Measurements from ENCODE around the gene U2SURP. TPM values are rescaled to one million over a fixed set of nuclear protein-coding genes. Genes with fewer than 3 reads are reported as not detected.

Gene U2SURP
- total RNA-seq, 2 donors from 2014 or later, result 139 to 160 TPM

DNA sequence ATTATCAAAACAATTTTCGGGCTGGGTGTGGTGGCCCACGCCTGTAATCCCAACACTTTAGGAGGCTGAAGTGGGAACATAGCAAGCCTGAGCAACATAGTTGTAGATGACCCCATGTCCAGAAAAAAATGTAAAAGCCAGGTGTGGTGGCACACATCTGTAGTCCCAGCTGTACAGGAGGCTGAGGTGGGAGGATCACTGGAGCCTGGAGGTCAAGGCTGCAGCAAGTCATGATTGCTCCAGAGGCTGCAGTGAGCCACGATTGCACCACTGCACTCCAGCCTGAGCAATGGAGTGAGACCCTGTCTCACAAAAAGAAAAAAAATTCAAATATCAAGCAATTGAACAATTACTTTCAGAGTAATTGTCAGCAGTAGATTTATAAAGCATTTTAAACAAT lies 29.9 kb upstream of the U2SURP start:
- 92 to 94% methylated on average over 2 to 3 of the region's 3 CpGs for WGBS, 2 experiments (ENCODE audit: insufficient coverage in 1 of 2, insufficient read length in 1 of 2)
- no peak overlapping the region for H3K4me3 Mint-ChIP-seq
- no peaks in the 10 kb centered on the region for H3K9me3 Mint-ChIP-seq
- H3K4me3 ChIP-seq (ENCODE audit: low read length), result no peak overlapping the region
- no peaks in the 10 kb centered on the region for H3K27me3 ChIP-seq (ENCODE audit: control insufficient read depth, insufficient read depth, low read length, poor library complexity, severe bottlenecking)
- TF ChIP-seq, protein P1, sequence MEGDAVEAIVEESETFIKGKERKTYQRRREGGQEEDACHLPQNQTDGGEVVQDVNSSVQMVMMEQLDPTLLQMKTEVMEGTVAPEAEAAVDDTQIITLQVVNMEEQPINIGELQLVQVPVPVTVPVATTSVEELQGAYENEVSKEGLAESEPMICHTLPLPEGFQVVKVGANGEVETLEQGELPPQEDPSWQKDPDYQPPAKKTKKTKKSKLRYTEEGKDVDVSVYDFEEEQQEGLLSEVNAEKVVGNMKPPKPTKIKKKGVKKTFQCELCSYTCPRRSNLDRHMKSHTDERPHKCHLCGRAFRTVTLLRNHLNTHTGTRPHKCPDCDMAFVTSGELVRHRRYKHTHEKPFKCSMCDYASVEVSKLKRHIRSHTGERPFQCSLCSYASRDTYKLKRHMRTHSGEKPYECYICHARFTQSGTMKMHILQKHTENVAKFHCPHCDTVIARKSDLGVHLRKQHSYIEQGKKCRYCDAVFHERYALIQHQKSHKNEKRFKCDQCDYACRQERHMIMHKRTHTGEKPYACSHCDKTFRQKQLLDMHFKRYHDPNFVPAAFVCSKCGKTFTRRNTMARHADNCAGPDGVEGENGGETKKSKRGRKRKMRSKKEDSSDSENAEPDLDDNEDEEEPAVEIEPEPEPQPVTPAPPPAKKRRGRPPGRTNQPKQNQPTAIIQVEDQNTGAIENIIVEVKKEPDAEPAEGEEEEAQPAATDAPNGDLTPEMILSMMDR (conservative IDR thresholded peaks at IDR 0.05), result no peak
- H3K9me3 ChIP-seq (ENCODE audit: control insufficient read depth, low read length), result no peaks in the 10 kb centered on the region
- H3K36me3 ChIP-seq (ENCODE audit: control insufficient read depth, insufficient read depth, low read length), result no peaks in the 10 kb centered on the region
- no peak overlapping the region for H3K27ac Mint-ChIP-seq
- no peak for DNase-seq
- no peak overlapping the region for H3K27ac ChIP-seq (ENCODE audit: low read depth, low read length)
- H3K27me3 Mint-ChIP-seq (ENCODE audit: insufficient read depth), result peaks cover 4% of the 10 kb centered on the region
- peaks cover 23% of the 10 kb centered on the region for H3K4me1 Mint-ChIP-seq
- H3K36me3 Mint-ChIP-seq (ENCODE audit: low read depth), result no peaks in the 10 kb centered on the region
- H3K9ac ChIP-seq (ENCODE audit: extremely low read depth, low read length, poor library complexity, severe bottlenecking), result no peak overlapping the region
- peaks cover 10% of the 10 kb centered on the region for H3K4me1 ChIP-seq (ENCODE audit: control insufficient read depth, insufficient read depth, low read length)

DNA sequence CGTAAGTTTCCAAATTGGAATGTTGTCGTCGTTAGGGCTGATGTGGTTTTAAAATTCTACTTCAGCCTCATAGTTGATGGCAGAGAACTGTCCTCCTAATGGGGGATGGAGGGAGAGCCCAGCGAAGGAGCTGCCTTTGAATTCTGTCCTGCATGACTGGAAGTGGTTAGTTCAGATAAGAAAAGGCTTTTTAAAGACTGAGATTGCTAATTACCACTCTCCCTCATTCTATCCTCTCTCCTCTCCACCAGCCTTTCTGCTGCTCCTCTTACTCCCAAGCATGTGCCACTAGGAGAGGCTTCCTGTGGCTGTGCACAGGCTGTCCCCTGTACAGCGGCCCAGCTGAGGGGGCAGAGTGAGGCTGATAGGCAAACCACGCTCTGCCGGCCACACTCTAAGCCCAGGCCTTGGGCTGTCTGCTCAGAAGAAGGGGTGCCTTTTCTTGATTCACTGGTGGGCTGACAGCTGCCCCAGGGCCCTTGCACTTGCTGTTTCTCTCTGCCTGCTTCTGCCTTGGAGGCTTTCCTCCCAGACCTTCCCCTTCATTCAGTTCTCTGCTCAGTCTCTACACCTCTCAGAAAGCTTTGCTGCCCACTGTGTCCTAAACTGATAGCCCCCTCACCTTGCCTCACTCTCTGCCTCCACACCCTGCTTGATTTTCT lies 29.1 kb upstream of the U2SURP start:
- 83 to 84% methylated on average over 4 to 7 of the region's 7 CpGs for WGBS, 2 experiments (ENCODE audit: insufficient coverage in 1 of 2, insufficient read length in 1 of 2)
- no peak overlapping the region for H3K4me3 Mint-ChIP-seq
- H3K27ac Mint-ChIP-seq, result no peak overlapping the region
- Histone ChIP-seq H3K9ac (ENCODE audit: extremely low read depth, low read length, poor library complexity, severe bottlenecking) (no peak overlapping the region), H3K27me3 (ENCODE audit: control insufficient read depth, insufficient read depth, low read length, poor library complexity, severe bottlenecking) (no peaks in the 10 kb centered on the region), H3K27ac (ENCODE audit: low read depth, low read length) (no peak overlapping the region), H3K4me1 (ENCODE audit: control insufficient read depth, insufficient read depth, low read length) (peaks cover 10% of the 10 kb centered on the region), H3K9me3 (ENCODE audit: control insufficient read depth, low read length) (no peaks in the 10 kb centered on the region), H3K36me3 (ENCODE audit: control insufficient read depth, insufficient read depth, low read length) (no peaks in the 10 kb centered on the region), H3K4me3 (ENCODE audit: low read length) (no peak overlapping the region)
- DNase-seq, result no peak
- no peaks in the 10 kb centered on the region for H3K36me3 Mint-ChIP-seq (ENCODE audit: low read depth)
- H3K4me1 Mint-ChIP-seq, result peaks cover 23% of the 10 kb centered on the region
- no peaks in the 10 kb centered on the region for H3K9me3 Mint-ChIP-seq
- TF ChIP-seq, protein P1 (conservative IDR thresholded peaks at IDR 0.05), result no peak
- no peaks in the 10 kb centered on the region for H3K27me3 Mint-ChIP-seq (ENCODE audit: insufficient read depth)

DNA sequence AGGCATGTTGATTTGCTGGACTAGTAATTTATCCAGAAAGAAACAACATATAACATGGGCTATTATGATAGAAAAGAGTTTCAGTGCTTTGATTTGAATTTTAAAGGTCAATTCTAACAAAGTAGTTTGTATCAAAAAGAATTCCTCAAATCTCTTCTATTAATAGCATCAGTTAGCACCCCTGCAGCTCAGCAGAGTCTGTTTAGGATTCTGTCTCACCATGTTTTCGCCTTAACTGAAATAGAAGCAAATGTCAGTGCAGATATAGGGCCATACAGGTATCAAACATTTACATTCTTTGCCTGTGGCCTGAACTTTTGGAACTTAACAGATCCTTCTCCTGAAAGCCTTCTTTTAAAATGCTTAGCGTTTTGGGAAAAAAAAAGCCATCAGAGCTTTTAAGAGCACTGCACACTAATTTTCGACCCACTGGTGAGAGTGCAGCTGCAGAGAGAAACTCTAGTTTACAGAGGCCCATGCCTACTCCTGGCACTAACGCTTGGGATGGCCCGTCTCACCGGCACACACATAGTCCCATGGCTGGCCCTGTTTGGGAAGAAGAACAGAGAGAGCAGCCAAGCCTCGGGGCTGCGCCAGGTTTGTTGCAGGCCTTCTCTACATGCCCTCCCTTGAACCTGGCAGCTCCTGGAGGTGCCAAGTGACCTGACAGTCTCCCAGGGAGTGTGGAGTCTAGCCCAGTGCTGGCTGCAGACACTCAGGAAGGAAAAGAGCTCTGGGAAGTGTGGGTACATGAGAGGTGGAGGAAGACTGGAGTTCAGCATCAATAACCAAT lies 28.0 kb upstream of the U2SURP start:
- no peak overlapping the region for H3K27ac Mint-ChIP-seq
- Histone ChIP-seq H3K27ac (ENCODE audit: low read depth, low read length) (no peak overlapping the region), H3K4me1 (ENCODE audit: control insufficient read depth, insufficient read depth, low read length) (peaks cover 8% of the 10 kb centered on the region), H3K27me3 (ENCODE audit: control insufficient read depth, insufficient read depth, low read length, poor library complexity, severe bottlenecking) (no peaks in the 10 kb centered on the region), H3K9ac (ENCODE audit: extremely low read depth, low read length, poor library complexity, severe bottlenecking) (no peak overlapping the region), H3K9me3 (ENCODE audit: control insufficient read depth, low read length) (no peaks in the 10 kb centered on the region), H3K36me3 (ENCODE audit: control insufficient read depth, insufficient read depth, low read length) (no peaks in the 10 kb centered on the region), H3K4me3 (ENCODE audit: low read length) (no peak overlapping the region)
- H3K36me3 Mint-ChIP-seq (ENCODE audit: low read depth), result no peaks in the 10 kb centered on the region
- no peak overlapping the region for H3K4me3 Mint-ChIP-seq
- H3K9me3 Mint-ChIP-seq, result no peaks in the 10 kb centered on the region
- no peaks in the 10 kb centered on the region for H3K27me3 Mint-ChIP-seq (ENCODE audit: insufficient read depth)
- DNase-seq, result no peak
- TF ChIP-seq, protein P1 (conservative IDR thresholded peaks at IDR 0.05), result no peak
- 88 to 95% methylated on average over 8 of the region's 8 CpGs for WGBS, 2 experiments (ENCODE audit: insufficient coverage in 1 of 2, insufficient read length in 1 of 2)
- peaks cover 21% of the 10 kb centered on the region for H3K4me1 Mint-ChIP-seq

Measured in endodermal cell (in vitro differentiated cells).